Neural progenitor cell (in vitro differentiated cells): Measurements from ENCODE around the gene TRIM7.
"Not testable (repeated sequence)": the region's sequence is repeated elsewhere in the genome, so short reads cannot be mapped to it uniquely, and the experiment has no call there.

Experiments
- EZH2 ChIP-seq: fragments of 200-600 bp; sonication (generic); IDR thresholded peaks from 2 replicates; pipeline ENCODE4 v1.6.1; 2017; ENCODE audit warnings: antibody characterized with exemption, mild to moderate bottlenecking, moderate library complexity
- EZH2phosphoT487 ChIP-seq: fragments of 200-600 bp; sonication (generic); IDR thresholded peaks from 2 replicates; pipeline ENCODE4 v1.6.1; 2017; ENCODE audit warnings: antibody characterized with exemption
- TF ChIP-seq, protein P1 (sequence below): fragments of 200-600 bp; sonication (generic); IDR thresholded peaks from 2 replicates; pipeline ENCODE4 v1.5.1; 2017; ENCODE audit warnings: antibody characterized with exemption, mild to moderate bottlenecking

DNA sequence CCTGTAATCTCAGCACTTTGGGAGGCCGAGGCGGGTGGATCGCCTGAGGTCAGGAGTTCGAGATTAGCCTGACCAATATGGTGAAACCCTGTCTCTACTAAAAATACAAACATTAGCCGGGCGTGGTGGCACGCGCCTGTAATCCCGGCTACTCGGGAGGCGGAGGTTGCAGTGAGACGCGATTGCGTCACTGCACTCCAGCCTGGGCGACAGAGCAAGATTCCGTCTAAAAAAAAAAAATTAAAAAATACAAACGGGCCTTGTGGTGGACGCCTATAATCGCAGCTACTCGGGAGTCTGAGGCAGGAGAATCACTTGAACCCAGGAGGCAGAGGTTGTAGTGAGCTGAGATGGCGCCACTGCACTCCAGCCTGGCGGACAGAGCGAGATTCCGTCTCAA is 4.0 kb upstream of the TRIM7 start:
- TF ChIP-seq, protein P1, sequence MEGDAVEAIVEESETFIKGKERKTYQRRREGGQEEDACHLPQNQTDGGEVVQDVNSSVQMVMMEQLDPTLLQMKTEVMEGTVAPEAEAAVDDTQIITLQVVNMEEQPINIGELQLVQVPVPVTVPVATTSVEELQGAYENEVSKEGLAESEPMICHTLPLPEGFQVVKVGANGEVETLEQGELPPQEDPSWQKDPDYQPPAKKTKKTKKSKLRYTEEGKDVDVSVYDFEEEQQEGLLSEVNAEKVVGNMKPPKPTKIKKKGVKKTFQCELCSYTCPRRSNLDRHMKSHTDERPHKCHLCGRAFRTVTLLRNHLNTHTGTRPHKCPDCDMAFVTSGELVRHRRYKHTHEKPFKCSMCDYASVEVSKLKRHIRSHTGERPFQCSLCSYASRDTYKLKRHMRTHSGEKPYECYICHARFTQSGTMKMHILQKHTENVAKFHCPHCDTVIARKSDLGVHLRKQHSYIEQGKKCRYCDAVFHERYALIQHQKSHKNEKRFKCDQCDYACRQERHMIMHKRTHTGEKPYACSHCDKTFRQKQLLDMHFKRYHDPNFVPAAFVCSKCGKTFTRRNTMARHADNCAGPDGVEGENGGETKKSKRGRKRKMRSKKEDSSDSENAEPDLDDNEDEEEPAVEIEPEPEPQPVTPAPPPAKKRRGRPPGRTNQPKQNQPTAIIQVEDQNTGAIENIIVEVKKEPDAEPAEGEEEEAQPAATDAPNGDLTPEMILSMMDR, result not testable (repeated sequence)
- TF ChIP-seq EZH2, EZH2phosphoT487: not testable (repeated sequence)
